Ramos (cell line): ENCODE data around the gene MAST4.
"Not testable (repeated sequence)": the region's sequence is repeated elsewhere in the genome, so short reads cannot be mapped to it uniquely, and the experiment has no call there.

Experiments
- in situ Hi-C: fragments of 300-500 bp; cut with MboI; formaldehyde crosslinking; loops from one replicate; pipeline ENCODE4 v1.14.3; 2022; ENCODE audit warnings: low sequenced_read_pairs; ENCODE audit not compliant: unreplicated experiment

The MAST4 gene

DNA sequence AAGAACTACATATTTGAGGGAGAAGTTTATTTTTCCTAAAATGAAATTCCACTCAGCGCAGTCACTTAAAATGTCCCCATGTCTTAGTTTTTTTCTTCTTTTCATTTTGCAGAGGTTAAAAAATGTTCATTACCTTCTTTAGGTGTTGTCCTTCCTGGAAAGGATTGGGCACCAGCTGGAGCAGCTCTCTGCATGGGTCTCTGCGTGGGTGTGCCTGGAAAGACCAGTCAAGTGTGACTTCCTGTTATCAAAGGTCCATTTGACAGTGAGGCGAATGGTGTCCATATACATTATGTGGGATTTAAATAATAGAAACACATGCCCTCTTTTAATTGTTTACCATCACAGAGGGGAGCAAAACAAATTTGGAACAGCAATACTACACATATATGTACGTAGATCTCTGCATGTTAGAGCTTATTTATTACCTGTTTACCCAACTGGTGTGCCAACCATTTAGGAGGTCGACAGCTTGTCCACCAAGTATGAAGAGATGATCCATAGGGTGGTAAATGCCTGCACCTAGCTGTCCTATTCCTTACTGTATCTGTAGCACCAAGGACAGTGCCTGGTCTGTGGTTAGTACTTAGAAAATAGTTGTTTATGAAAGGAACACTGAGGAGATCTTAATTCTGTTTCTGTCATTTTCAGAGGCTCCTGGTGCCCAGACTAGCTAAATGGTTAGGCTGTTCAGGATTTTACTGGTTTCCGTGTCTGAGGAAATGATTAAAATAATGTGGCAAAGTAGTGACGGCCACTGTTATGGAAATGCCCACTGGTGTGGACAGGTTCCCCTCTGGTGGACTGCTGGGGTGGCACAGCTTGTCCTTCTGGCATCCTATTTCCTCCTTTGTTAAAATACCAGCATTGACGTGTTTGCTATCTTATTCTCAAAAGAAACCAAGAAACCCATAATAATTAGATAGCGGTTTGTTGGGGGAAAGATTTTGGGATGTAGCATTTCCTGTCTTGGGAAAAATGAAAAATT lies 200.4 kb downstream of the MAST4 start:
- in situ Hi-C loops = no loop called here

DNA sequence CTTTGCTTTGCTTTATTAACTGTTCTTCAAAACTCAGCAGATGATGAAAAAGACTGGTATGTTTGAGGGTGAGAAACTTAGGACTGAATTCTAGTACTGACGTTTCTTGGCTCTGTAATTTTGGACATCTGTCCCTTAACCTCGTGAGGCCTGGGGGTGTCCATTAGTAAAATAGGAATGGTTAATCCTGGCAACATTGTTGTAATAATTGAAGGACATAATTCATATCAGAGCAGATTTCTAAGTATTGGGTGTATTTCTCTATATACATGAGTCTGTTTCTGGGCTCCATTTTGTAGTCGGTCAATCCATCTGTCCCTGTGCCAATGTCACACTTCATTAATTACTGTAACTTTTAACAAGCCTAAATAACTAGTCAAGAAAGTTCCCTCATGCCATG lies 206.7 kb downstream of the MAST4 start:
- in situ Hi-C loops = no loop called here

DNA sequence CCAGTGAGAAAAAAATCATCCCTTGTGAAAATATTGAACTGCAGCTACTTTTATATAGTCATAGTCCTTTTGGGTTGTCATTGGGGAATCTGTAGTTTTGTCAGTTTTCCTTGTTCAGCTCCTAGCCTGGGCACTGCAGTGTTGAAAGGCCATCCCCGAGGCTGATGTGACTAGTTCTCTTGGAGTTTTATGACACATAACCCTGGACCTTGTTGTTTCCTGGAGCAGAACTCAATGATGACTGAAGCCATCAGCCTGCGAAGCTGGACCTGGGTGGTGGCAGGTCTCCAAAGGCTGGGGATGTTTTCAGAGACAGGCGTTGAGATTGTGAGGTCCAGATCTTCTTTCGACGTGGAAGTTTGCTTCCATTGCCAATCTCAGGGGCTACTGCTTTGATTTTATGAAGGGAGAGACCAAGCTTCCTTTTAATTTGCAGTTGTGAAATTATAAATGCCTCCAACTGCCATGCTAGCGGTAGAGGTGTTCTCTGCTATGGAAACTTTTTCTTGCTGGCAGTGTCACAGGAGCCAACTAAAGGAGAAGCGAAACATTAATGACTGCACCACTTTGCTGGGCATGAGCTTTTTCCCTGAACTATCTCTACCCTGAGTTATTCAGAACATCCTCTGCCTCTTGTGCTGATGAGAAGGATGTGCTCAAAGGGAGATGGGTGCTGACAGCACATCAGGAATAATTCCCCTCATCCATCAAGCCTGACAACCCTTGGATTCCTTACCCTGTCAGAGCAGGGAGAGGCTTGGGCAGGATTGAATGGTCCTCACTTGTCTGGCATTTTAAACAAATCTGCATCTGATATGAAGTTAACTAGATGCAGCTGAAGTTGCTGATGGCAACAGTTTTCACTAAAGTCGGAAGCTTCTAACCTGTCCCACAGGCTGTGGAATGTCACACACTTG lies 209.6 kb downstream of the MAST4 start:
- in situ Hi-C loops = no loop called here

DNA sequence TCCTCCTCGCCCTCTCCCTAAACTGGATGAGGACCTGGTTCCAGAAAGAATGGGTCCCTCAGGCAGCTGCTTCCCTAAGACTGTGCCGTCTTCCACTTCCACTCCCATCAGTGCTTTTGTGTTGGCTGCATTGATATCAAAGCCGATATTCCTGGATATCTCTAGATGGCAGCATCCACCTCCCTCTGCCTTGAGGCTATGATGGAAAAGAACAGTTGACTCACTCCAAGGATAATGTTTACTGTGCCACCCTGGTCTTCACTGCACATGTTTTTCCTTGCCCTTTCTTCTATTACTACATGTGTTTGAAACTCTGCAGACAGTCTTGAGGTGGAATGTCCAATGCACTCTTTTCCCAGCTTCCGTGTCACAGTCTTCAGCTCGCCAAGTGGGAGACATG lies 211.6 kb downstream of the MAST4 start:
- in situ Hi-C loops = no loop called here

DNA sequence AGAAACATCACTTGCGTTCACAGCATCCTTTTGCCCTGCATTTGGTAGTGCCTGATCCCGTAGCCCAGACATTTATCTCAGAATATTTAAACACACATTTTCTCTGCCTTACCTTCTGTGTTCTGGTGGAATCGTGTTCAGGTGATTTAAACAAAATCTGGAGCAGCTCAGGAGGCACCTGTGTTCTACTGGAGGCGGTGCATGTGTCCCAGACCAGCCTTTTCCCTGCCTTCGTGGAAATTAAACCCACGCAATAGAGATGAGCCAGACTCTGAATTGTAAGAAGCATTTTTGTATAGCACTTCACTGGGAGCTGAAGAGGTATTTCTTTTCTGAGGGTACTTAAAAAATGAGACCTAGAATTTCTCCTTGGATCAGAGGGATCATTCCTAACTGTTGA lies 212.5 kb downstream of the MAST4 start:
- in situ Hi-C loops = no loop called here

DNA sequence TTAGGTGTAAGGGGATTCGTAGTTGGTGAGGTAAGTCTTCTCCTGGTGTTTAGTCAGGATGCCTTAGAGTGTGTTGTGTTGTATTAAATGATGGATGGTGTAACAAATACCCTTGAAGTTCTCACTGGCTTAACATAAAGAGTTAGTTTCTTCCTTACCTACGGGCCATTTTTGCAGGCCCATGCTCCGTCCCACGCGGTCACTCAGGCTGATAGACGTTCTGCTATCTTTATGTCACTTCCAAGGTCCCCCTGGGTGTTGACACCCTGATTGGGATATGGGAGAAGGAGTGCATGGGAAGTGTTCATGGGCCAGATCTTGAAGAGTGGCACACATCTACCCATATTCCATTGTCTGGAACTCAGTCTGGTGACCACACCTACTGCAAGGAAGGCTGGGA lies 214.0 kb downstream of the MAST4 start:
- in situ Hi-C loops = no loop called here

DNA sequence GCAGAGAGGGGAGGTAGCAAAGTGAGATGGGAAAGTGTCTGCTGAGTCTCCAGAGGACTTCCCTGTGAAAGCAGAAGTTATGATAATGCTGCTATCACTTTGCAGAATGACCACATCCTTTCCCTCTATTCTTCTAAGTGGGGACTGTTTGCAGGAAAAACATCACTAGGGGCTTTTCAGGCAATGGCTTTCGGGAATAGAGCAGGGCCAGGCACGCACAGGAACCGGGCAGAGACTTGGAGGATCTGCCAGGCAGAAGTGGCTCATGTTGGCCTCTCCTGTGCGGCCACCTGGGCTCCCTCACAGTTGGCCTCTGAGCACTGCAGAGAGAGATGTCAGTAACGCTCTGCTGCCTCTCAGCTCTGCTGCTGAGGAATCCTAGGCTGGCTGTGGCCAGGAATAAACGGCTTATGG lies 214.7 kb downstream of the MAST4 start:
- in situ Hi-C loops = no loop called here

DNA sequence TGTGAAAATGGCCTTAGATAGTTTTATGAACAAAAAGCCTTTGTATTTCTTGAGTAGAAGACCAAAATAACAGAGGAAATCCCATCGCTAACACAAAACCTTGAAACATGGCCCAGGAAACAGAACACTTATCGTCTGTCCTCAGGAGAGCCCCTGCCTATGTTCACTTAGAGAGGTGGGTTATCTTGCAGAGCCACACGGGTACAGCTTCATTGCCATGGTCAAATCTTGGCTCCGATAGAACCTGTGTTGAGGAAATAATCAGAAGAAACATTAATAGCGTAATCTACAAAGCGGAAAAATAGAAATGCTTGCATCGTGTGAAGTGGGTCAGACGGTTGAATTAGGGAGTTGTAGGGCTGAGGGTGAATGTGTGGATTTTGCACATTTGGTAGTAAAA lies 216.1 kb downstream of the MAST4 start:
- in situ Hi-C loops = no loop called here

DNA sequence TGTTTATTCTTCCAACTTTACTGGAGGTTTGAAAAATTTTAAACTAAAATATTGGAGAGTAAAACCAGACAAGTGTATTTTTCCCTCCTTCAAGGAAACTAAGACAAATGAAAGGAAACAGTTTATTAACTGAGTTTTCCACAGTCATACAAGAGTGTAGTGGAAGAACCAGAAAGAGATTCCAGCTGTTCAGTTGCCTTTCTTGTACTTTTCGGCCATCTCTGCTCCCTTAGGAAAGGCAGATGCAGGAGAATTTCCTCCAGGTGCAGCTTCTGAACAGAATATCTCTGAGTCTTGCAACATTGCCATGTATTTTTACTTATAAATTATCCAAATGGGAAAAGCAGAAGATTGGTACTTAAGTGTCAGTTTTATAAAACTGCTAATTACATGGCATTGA lies 217.1 kb downstream of the MAST4 start:
- in situ Hi-C loops = no loop called here

DNA sequence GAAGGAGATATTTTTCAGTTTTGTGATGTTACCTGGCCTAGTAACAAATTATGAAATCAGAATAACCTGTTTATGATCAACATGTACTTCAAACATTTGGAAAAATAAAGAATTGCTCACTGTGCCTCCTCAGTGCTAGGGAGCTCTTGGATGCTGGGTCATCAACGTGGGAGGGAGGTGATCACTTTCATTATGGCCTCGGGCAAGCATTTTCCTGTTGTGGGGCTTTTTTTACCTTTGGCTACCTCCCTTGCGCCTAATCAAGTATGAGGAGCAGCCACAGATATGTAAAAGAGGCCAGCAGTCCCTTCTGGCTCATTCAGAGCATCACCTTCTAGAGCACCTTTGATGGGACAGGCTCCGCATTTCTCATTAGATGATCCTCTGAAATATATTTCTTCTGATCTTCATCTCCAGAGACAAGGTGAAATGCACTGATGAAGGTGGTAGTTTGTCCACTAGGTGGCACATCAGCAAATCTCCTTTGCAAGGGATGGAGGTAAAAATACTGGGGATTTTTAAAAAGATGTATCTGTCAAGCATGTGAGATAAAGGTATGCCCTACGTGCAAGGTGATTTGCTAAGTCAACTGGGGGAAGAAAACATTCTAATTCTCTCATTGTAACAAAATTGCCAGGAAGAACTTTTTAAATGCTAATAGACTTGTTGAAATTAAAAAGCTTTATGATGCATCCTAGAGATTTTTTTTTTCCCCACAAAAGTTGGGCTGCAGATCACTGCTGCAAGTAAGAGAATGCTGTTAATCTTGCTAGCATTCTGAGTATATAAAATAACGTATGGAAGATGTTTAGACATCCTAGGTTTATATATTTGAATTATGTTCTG lies 218.2 kb downstream of the MAST4 start:
- in situ Hi-C loops = no loop called here

DNA sequence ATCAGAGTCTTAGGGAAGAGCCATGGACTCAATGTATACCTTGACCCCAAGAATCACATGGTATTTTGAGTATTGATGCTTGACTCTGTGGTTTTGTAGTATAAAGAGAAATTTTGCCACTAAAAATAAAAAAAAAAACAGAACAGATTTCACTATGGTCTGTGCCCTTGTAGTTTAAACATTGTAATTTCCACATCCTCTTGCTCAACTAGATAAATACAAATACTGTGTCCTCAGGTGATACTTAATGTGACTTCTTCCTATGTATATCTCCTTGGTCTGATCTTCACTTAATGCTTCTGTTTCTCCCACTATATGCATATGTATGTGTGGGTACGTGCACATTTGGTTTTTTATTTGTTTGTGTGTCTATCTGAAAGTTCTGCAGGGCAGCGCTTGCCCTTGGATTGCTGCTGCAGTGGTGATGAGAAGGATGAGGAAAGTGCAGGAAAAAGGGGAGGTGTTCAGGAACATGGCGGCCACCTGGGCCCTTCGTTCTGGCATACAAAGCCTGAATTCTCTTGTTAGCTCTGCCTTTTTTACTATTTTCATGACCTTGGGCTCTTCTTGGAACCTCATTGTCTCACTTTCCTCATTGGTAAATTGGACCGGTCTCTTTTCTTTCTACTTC lies 222.2 kb downstream of the MAST4 start:
- in situ Hi-C loops = no loop called here

DNA sequence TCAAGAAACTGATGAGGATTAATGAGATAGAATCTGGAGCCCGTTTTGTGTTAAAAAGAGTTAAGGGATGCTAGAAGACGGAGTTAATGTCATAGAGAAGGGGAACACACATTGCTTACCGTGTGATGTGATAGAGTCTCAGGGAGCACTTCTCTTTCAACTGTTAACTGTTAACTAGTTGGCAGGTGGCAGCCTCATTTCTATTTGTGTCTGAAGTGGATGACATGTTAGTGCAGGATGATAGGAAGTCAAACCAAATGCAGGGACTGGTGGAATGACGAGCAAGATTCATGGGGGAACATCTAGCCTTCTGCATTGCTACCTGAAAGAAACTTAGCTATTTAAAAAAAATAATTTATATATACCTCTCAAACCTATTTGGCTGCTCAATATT lies 222.7 kb downstream of the MAST4 start:
- in situ Hi-C loops = no loop called here

DNA sequence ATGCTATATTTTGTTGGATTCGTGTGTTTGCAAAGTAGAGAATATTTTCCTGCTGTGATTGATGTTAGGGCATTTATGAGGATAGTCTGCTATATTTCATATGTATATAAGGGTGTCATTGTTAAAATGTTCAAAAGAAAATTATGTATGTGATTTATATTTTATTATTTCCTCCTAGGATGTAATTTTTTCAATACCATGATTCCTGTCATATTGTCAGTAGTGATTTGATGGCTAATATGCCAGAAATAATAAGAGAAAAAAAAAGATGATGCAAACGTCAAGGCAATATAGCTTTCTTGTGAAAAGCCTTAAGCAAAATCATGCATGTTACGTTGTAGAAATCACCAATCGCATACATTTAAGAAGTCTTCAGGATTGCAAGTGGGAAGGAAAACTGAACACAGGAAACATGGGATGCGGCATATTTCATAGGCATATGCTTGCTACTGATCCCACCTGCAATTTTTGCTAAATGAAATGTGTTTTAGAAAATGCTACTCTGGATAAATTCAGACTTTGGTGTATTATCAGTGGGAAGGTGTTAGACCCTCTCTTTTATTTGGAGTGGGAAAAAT lies 224.5 kb downstream of the MAST4 start:
- in situ Hi-C loops = no loop called here

DNA sequence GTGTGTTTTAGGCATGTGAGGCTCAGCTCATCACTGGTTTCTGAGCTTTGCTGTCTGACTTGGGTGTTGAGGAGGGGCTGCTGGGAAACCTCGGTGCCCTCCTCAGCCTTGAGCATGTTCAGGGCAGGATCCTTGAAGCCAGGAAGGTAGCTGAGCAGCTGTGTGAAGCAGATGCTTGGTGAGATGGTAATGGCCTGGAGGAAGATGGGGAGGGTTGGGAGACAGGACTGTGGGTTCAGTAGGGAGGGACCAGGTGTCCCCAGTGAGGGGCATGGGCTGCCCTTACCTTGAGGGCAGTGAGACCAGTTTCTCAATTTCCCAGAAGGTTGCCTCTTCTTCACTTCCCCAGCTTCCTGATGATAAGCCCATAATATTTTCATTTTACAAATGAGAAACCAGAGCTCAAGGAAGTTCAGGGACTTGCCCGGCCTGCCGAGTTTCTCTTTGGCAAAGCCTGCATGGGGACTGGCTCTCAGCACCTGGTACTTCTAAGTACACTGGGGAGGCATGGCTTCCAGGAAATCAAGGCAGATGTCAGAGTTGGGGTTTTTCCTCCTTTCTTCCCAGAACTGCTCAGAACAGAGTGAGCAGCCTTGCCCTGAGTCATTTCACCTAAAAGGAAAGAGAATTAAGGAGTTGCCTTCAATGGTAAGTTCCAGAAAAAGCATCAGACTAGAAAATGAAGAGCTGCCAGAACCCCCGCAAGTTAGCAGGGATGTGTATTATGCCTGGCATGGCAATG lies 225.7 kb downstream of the MAST4 start:
- in situ Hi-C loops = no loop called here

DNA sequence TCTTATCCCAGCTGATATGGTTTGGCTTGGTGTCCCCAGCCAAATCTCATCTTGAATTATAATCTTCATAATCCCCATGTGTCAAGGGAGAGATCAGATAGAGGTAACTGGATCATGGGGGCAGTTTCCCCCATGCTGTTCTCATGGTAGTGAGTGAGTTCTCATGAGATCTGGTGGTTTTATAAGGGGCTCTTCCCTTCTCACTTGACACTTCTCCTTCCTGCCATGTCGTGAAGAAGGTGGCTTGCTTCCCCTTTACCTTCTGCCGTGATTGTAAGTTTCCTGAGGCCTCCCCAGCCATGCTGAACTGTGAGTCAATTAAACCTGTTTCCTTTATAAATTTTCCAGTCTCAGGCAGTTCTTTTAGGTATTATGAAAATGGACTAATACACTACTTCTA lies 226.7 kb downstream of the MAST4 start:
- in situ Hi-C loops = not testable (repeated sequence)

DNA sequence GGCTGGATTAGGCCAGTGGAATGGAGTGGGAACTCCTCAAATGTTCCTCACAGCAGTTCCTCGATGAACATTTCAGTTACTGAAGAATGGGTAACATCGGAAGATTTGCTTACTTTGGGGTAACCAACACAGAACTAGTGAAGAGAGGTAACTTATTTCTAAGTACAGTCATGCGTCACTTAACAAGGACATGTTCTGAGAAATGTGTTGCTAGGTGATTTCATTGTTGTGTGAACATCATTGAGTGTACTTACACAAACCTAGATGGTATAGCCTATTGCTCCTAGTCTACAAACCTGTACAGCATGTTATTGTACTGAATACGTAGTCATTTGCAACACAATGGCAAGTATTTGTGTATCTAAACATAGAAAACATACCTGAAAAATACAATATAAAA lies 228.3 kb downstream of the MAST4 start:
- in situ Hi-C loops = no loop called here

DNA sequence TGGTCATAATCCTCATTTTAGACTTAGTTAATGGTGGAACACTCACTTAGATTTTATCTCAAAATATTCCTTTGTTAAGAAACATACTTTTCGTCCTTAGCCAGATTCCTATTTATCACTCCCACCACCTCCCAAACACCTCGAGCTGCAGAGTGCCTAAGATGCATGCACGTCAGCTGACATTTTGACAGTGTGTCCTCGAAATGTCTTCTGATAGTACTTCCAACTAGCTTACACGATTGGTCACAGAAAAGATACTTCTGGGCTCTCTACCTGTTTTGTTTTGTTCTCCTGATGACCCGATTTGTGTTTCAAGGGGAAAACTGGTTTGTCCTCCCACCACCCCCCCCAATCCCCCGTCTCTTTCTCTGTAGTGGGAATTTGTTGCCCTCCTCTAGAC lies 230.1 kb downstream of the MAST4 start:
- in situ Hi-C loops = no loop called here

DNA sequence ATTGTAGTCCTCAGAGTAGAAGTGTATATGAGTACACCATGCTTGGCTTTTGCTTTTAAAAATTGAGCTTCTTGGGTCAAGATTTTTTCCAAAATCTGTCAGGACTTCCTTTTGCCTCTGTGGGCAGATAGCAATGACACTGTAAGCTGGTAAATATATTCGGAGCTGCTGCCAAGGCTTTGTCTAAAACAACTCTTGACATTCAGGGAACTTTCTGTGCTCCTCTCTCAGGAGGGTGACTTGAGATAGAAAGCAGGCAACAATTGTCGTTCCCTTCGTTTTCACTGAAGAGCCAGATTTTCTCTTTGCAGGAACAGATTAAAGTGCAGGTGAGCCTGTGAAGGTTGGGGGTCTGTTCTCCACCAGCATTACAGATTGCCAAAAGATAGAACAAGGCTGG lies 230.5 kb downstream of the MAST4 start:
- in situ Hi-C loops = no loop called here

DNA sequence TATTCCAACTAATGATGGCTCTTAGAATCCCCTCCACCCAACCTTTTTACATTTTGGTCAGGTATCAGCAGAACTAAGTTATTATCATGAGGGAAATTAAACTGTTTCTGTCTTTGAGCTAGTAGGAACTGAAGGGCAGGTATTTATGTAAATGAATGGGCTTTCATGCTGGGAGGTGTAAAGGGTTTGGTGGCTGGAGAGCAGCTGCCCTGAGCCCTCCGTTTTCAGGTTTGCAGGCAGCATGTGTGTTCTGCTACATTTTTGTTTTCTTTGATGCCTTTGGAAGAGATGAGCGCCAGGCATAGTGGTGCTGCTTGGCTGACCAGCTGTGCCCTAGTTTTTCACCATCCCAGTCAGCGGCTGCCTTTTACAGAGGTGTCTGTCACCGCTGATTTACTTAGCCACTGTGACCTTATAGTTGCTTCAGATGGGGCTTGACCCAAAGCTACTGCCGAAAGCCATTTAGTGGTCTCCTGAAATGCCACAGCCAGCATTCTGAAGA lies 231.9 kb downstream of the MAST4 start:
- in situ Hi-C loops = no loop called here
